OCI-LY3 (cell line): ENCODE measurements around the gene SHISA6.

Experiments used
- EZH2phosphoT487 ChIP-seq: fragments of 200-600 bp; shearing (Covaris generic); IDR thresholded peaks from 2 replicates; pipeline ENCODE4 v1.6.1; 2018; ENCODE audit warnings: antibody characterized with exemption, mixed run types, low read depth
- TF ChIP-seq, protein P1 (sequence below): fragments of 200-600, 300-600 bp; sonication (generic); IDR thresholded peaks from 2 replicates; pipeline ENCODE4 v1.5.1; 2014; ENCODE audit warnings: antibody characterized with exemption, low read length, low read depth

DNA sequence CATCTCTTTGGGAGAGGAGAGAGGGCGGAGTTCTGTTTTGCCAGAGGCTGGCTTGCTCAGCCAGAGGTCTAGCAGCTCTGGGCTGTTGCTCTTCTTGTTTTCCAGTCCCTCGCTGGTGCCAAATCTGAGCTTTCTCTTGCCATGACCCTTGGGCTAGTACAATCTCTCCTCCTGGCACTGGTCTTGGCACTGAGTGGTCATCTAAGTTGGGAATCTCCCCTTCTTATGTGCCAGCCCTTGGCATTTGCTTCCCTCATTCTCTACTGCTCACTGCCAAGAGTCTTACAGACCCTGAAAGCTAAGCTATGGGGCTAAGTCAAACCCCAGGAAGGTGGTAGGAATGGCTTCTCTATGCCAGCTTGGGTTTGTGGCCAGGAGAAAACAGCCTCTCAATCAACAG is 148.6 kb downstream of the SHISA6 start:
- TF ChIP-seq, protein P1, sequence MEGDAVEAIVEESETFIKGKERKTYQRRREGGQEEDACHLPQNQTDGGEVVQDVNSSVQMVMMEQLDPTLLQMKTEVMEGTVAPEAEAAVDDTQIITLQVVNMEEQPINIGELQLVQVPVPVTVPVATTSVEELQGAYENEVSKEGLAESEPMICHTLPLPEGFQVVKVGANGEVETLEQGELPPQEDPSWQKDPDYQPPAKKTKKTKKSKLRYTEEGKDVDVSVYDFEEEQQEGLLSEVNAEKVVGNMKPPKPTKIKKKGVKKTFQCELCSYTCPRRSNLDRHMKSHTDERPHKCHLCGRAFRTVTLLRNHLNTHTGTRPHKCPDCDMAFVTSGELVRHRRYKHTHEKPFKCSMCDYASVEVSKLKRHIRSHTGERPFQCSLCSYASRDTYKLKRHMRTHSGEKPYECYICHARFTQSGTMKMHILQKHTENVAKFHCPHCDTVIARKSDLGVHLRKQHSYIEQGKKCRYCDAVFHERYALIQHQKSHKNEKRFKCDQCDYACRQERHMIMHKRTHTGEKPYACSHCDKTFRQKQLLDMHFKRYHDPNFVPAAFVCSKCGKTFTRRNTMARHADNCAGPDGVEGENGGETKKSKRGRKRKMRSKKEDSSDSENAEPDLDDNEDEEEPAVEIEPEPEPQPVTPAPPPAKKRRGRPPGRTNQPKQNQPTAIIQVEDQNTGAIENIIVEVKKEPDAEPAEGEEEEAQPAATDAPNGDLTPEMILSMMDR: no peak
- no peak for TF ChIP-seq EZH2phosphoT487
